Measurements from ENCODE around the gene ARHGAP8.

Gene ARHGAP8

GRCh38 chr22:44839721-44840120 is 87.3 kb downstream of the ARHGAP8 start:
- DNase-seq (ENCODE audit: low read depth), result no peak
- H3K4me3 ChIP-seq (ENCODE audit: low read depth, low read length), result no peak overlapping the region
- TF ChIP-seq CTCF (IDR thresholded peaks at IDR 0.05; ENCODE audit: low read depth, low read length) (no peak), MYC (IDR thresholded peaks at IDR 0.05; ENCODE audit: low read depth, low read length) (no peak), POLR2A (IDR thresholded peaks at IDR 0.05; ENCODE audit: extremely low read depth, insufficient read length) (no peak)
- TF ChIP-seq, protein P1, sequence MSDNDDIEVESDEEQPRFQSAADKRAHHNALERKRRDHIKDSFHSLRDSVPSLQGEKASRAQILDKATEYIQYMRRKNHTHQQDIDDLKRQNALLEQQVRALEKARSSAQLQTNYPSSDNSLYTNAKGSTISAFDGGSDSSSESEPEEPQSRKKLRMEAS (IDR thresholded peaks at IDR 0.05; ENCODE audit: low read depth, low read length), result no peak

DNA sequence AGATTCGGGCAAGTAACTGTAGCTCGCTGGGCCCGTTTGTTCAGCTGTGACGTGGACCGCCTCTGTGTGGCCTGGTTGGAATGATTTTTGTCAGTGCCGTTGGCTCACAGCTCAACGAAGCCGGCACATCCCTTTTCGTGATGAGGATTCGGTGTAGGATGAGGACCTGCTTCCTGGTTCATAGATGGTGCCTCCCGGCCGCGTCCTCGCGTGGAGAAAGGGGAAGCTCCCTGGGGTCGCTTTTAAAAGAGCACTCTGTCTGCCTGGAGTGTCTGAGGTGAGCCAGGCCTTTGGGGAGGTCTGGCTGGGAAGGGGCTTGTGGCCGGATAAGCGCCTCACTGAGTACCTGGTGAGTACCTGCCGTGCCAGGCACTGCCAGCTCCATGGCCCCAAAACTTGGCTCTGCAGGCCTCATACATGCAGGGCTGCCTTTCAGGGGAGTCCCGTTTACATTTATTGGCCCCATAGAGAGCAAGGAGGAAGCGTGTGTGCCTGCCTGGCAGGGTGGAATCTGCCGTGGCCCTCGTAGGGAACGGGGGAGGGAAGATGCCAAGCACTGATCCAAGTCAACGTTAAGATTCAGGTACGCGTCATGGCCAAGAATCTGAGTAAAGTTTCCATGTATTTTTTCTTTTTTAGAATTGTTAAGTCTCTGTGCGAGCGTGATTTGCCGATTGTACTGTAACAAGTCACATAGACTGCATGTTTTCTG is 88.4 kb downstream of the ARHGAP8 start:
- DNase-seq (ENCODE audit: low read depth), result no peak
- H3K4me3 ChIP-seq (ENCODE audit: low read depth, low read length), result no peak overlapping the region
- TF ChIP-seq, protein P1 (IDR thresholded peaks at IDR 0.05; ENCODE audit: low read depth, low read length), result no peak
- no peak for TF ChIP-seq CTCF (IDR thresholded peaks at IDR 0.05; ENCODE audit: low read depth, low read length)
- TF ChIP-seq POLR2A (IDR thresholded peaks at IDR 0.05; ENCODE audit: extremely low read depth, insufficient read length), result no peak
- TF ChIP-seq MYC (IDR thresholded peaks at IDR 0.05; ENCODE audit: low read depth, low read length), result no peak

DNA sequence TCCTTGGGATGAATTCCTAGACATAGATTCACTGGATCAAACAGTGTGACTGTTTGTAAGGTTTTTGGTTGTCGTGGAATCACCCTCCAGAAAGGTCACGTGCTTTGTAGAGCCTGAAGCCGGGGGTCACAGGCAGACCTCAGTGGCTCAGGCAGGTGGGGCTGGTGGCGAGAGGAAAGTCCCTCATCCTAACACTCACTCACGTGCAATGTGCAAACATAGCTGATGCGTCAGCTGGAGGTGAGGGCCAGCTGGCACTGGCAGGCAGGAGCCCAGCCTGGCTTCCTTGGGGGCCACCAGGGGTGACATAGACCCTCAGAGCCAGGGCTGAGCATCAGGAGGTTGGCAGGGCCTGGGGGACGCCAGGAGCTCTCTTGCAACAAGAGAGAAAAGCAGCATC is 90.0 kb downstream of the ARHGAP8 start:
- TF ChIP-seq MYC (IDR thresholded peaks at IDR 0.05; ENCODE audit: low read depth, low read length) (no peak), POLR2A (IDR thresholded peaks at IDR 0.05; ENCODE audit: extremely low read depth, insufficient read length) (no peak)
- TF ChIP-seq, protein P1 (IDR thresholded peaks at IDR 0.05; ENCODE audit: low read depth, low read length), result no peak
- DNase-seq (ENCODE audit: low read depth), result no peak
- no peak overlapping the region for H3K4me3 ChIP-seq (ENCODE audit: low read depth, low read length)

- no peak overlapping the region for H3K4me3 ChIP-seq (ENCODE audit: low read depth, low read length)
- no peak for DNase-seq (ENCODE audit: low read depth)
- TF ChIP-seq POLR2A (IDR thresholded peaks at IDR 0.05; ENCODE audit: extremely low read depth, insufficient read length), result no peak
Measured at GRCh38 chr22:44845191-44845590, 92.8 kb downstream of the ARHGAP8 start.

- DNase-seq (ENCODE audit: low read depth), result no peak
- H3K4me3 ChIP-seq (ENCODE audit: low read depth, low read length), result no peak overlapping the region
- TF ChIP-seq CTCF (IDR thresholded peaks at IDR 0.05; ENCODE audit: low read depth, low read length), result no peak
- no peak for TF ChIP-seq MYC (IDR thresholded peaks at IDR 0.05; ENCODE audit: low read depth, low read length)
- TF ChIP-seq, protein P1 (IDR thresholded peaks at IDR 0.05; ENCODE audit: low read depth, low read length), result no peak
- TF ChIP-seq POLR2A (IDR thresholded peaks at IDR 0.05; ENCODE audit: extremely low read depth, insufficient read length), result no peak
Measured at GRCh38 chr22:44845796-44846720, 93.7 kb downstream of the ARHGAP8 start.

- DNase-seq (ENCODE audit: low read depth), result no peak
- no peak for TF ChIP-seq POLR2A (IDR thresholded peaks at IDR 0.05; ENCODE audit: extremely low read depth, insufficient read length)
- no peak overlapping the region for H3K4me3 ChIP-seq (ENCODE audit: low read depth, low read length)
Measured at GRCh38 chr22:44846726-44847275, 94.4 kb downstream of the ARHGAP8 start.

DNA sequence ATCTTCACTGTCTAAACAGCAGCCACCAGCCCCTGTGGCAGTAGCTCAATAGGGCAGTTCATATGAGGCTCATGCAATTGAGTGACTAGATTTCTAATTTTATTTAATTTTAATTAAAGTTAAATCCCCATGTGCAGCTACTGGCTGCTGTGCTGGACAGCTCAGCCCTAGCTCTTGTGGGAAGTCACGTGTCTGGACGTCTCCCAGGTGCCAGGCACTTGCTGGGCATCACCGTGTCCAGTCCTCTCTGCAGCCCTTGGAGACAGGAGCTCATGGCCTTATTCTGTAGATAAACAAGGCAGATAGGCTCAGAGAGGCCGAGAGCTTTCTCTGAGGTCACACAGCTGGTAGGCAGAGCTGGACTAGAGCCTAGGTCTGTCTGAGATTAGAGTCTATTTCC is 95.0 kb downstream of the ARHGAP8 start:
- no peak for TF ChIP-seq MYC (IDR thresholded peaks at IDR 0.05; ENCODE audit: low read depth, low read length)
- no peak for TF ChIP-seq CTCF (IDR thresholded peaks at IDR 0.05; ENCODE audit: low read depth, low read length)
- TF ChIP-seq, protein P1 (IDR thresholded peaks at IDR 0.05; ENCODE audit: low read depth, low read length), result no peak
- no peak for TF ChIP-seq POLR2A (IDR thresholded peaks at IDR 0.05; ENCODE audit: extremely low read depth, insufficient read length)
- no peak for DNase-seq (ENCODE audit: low read depth)
- no peak overlapping the region for H3K4me3 ChIP-seq (ENCODE audit: low read depth, low read length)
